ENCODE results near the gene KCNK7.
"Not testable (repeated sequence)": the region's sequence is repeated elsewhere in the genome, so short reads cannot be mapped to it uniquely, and the experiment has no call there.

KCNK7 gene

GRCh38 chr11:65573391-65574079 is 22.1 kb downstream of the KCNK7 start:
- no peak for DNase-seq (ENCODE audit: low read depth)

DNA sequence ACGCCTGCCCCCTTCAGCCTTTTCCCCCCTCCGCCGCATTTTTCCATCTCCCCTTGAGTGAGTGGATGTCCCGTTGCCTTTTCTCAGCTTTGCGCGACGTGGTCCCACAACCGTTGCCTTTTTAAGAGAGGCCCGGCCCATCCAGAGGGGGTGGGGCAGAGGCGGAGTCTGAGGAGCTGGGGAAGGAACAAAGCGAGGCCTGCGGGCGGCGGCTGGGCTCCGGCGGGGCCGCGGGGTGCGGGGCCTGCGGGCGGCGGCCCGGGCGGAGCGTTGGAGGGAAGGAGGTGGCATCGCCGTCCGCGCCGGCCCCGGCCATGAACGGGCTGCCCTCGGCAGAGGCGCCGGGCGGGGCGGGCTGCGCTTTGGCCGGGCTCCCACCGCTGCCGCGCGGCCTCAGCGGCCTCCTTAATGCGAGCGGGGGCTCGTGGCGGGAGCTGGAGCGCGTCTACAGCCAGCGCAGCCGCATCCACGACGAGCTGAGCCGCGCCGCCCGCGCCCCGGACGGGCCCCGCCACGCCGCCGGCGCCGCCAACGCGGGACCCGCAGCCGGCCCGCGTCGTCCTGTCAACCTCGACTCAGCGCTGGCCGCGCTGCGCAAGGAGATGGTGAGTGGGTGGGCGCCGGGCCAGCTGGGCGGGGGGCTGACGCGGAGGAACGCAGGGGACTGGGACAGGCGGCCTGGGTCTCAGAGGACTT is 23.1 kb downstream of the KCNK7 start, which contains the start of gene FAM89B:
Gene FAM89B, plus strand, starts transcription at position 183 of the 696 bp plus-strand sequence. Its CDS starts 132 bp downstream, at position 315.
- DNase-seq (ENCODE audit: low read depth), result peak; percentile 84

- DNase-seq (ENCODE audit: low read depth), result peak; percentile 52
Measured at GRCh38 chr11:65571940-65572339, 23.7 kb downstream of the KCNK7 start.

DNA sequence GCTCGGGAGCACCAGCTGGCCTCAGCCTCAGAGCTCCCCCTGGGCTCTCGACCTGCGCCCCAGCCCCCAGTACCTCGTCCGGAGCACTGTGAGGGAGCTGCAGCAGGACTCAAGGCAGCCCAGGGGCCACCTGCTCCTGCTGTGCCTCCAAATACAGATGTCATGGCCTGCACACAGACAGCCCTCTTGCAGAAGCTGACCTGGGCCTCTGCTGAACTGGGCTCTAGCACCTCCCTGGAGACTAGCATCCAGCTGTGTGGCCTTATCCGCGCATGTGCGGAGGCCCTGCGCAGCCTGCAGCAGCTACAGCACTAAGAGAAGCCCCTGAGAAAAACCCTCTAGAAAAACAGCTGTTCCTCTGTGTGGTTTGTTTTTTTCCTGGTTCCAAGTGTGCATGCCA is 24.2 kb downstream of the KCNK7 start:
- DNase-seq (ENCODE audit: low read depth), result no peak

DNA sequence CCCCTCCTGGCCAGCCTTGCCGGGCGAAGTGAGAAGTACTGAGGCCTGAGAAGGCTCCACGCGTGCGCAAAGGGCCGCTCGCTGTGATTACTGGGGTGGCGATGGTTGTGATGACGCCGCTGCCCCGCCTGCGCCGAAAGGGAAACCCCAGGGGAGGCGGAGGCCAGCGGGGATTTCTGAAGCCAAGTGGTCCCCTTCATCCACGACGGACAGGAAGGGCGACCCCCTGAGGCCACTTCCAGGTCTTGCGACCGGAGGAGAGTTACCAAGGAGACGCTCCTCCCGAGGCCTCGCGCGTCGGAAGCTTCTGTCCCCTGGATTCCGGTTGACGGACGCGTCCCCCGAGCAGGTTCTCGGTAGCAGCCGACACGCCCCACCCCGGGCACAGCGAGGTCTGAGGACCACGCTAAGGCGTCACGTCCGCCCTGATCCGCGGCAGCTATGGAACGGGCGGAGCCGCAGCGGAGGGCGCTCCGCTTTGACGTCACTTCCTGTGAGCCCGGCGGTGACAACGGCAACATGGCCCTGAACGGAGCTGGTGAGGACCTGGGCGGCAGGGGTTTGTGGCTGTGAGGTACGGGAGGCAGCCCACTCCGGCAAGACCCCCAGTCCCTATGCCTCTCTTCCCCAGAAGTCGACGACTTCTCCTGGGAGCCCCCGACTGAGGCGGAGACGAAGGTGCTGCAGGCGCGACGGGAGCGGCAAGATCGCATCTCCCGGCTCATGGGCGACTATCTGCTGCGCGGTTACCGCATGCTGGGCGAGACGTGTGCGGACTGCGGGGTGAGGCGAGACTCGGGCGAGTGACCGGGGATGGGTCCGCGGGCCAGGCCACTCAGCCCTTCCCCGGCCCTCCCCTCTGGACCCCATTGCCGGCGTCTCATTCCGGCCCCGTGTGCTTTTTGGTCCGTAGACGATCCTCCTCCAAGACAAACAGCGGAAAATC is 25.4 kb downstream of the KCNK7 start, which contains the start of gene ZNRD2:
Gene ZNRD2, plus strand, starts transcription at position 505 of the 946 bp plus-strand sequence. Its CDS starts 15 bp downstream, at position 520.
- DNase-seq (ENCODE audit: low read depth), result peak; percentile 99

- DNase-seq (ENCODE audit: low read depth), result no peak
Measured at GRCh38 chr11:65569164-65569972, 26.2 kb downstream of the KCNK7 start.

DNA sequence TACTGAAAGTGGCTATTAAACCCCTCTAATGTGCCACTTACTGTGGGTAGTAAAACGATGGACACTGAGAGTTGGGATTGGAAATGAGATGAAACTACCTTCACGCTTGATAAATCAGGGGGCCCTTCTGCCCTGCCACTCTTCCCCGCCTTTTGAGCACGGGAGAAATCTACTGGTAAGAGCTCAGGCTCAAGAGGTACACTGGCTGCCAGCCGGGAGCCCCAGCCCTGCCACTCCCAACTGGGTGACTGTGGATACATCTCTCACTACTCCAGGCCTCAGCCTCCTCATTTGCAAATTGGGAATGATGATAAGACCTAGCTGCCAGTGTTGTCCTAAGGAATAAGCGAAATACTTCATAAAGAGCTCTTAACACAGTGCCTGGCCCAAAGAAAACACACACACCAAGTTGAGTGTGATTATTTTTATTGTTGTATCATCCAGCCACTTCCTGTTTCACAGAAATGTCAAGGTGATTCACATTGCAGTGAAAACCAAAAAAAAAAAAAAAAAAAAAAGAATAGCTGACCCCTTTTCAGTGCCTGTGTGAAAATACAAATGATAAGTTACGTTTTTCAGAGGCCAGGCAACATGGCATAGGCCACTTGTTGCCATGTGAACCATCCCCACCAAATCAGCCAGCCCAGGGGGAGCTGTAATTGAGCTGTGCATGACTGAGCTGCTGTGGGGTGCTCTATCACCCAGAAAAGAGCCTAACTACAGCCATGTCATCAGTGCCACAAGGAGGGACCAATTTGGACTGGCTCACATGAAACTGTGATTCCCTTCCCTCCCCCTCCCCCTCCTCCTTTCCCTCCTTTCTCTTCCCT is 29.8 kb downstream of the KCNK7 start:
- no peak for DNase-seq (ENCODE audit: low read depth)

DNA sequence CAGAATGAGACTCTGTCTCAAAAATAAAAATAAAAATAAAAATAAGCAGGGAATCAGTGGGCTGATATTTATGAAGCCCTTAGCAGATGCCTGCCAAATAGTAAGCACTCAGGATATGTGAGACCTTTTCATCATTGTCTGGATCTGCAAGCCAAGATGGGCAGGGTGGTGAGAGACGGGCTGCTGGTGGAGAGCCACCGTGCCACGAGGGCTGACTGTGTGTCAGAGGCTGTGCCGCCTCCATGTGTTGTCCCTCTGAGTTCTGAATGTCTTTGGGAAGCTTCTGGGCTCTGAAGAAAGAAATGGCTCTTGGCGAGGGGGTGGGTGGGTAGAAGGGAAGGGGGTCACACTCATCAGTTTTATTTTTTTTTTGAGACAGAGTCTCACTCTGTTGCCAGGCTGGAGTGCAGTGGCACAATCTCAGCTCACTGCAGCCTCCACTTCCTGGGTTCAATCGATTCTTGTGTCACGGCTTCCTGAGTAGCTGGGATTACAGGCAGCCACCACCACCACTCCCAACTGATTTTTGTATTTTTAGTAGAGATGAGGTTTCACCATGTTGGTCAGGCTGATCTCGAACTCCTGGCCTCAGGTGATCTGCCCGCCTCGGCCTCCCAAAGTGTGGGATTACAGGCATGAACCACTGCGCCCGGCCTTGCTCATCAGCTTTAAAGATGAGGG is 30.6 kb downstream of the KCNK7 start:
- DNase-seq (ENCODE audit: low read depth), result not testable (repeated sequence)

DNA sequence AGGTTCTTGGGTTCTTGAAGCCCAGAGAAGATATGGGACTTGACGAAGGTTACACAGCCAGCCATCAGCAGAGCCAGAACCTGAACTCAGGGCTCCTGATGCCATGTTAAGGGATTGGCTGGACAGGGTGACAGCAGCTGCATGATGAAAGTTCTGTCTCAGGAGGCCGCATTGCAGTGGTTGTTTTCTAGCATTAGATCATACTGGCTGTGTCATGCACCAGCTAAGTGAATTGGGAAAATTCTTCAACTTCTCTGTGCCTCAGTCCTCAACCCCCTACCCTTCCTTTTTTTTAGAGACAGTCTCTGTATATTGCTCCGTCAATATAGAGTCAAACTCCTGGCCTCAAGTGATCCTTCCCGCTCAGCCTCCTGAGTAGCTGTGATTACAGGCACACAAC is 32.0 kb downstream of the KCNK7 start:
- no peak for DNase-seq (ENCODE audit: low read depth)

- DNase-seq (ENCODE audit: low read depth), result no peak
Measured at GRCh38 chr11:65562788-65563187, 32.8 kb downstream of the KCNK7 start.

- no peak for DNase-seq (ENCODE audit: low read depth)
Measured at GRCh38 chr11:65562020-65562419, 33.6 kb downstream of the KCNK7 start.

- peak; percentile 73 for DNase-seq (ENCODE audit: low read depth)
Measured at GRCh38 chr11:65560555-65561418, 34.8 kb downstream of the KCNK7 start.

DNA sequence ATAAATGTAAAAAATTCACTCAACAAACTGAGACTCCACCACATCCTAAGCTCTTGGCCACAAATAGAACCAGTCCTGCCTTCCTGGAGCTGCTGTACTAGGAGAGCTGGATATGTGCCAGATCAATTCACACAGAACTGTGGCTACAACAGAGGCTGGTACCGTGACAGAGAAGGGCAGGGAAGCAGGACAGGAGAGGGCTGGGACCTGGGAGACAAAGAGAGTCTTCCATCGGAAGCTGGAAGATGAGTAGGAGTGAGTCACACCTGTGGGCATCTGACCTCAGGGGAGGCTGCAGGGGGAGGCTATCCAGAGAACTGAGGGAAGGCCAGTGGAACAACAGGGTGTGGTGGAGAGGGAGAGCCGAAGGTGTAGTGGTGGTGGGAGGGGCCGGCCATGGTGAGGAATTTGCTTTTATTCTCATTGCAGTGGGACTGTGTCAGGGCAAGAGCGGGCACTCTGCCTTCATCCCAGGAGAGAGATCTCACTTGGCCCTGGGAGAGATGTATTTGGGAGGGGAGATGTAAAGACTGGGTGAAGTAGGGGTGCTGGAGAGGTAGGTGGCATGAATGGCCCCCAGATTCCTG is 35.6 kb downstream of the KCNK7 start:
- peak; percentile 49 for DNase-seq (ENCODE audit: low read depth)

GRCh38 chr11:65559535-65559934 is 36.1 kb downstream of the KCNK7 start:
- no peak for DNase-seq (ENCODE audit: low read depth)

GRCh38 chr11:65558930-65559509 is 36.6 kb downstream of the KCNK7 start:
- DNase-seq (ENCODE audit: low read depth), result no peak

DNA sequence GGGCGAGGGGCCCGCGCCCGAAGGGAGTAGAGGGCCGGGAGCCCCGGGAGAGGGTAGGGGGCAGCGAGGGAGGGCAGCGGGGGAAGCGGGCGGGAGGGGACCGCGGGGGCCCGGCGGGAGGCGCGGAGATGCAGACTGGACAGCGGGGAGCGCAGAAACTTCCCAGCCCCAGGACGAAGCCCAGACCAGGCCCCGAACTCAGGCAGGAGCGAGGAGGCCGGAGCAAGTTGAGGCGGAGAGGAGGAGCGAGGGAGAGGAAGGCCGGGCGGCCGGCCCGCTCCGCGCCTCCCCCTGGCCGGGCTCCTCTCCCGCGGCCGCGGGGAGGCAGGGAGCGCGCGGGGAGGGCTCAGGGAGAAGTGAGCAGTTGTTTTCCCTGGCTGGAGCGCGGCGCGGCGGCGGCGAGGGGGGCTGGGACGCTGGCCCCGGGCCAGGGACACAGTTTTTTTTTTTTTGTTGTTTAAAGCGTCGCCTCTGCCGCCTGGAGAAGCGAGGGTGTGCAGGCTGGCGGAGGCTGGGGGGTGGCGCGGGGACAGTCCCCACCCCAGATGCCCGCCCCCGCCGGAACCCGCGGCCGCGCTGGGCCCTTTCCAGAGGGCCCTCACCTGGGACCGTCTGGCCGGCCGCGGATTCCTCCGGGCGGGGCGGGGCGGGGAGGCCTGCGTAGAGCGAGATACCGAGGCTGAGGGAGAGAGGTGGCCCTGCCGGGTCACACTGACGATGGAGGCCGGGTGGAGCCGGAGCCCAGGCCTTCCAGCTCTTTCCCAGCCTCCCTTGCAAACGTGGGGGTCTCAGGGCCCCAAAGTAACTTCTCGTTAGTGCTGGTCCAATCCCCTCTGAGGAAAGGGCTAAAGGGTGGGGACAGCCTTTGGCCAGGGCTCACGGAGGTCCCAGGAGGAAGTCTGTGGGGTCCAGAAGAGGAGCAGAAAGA is 37.3 kb downstream of the KCNK7 start, which contains the start of gene LTBP3:
Gene LTBP3, minus strand, starts transcription at position 358 of the 928 bp plus-strand sequence. CDS start 400 bp downstream, outside the sequence.
- DNase-seq (ENCODE audit: low read depth), result peak; percentile 85

Data from iris pigment epithelial cell (primary cell).